ENCODE data around the gene HOOK1.
"Not testable (repeated sequence)": the region's sequence is repeated elsewhere in the genome, so short reads cannot be mapped to it uniquely, and the experiment has no call there.

Gene HOOK1

GRCh38 chr1:59880735-59881134 lies 66.0 kb downstream of the HOOK1 start:
- peak in 1 of 10 donors; percentile 13 for DNase-seq
- intact Hi-C loops (cut with DNase I), result loop anchor here (1.0 kb wide), 1 partner anchor 67 kb away; no protein-coding TSS in a partner anchor

GRCh38 chr1:59885160-59885832 lies 70.5 kb downstream of the HOOK1 start:
- DNase-seq, result no peak
- intact Hi-C loops (cut with DNase I), result no loop called here

GRCh38 chr1:59892841-59893811 lies 78.4 kb downstream of the HOOK1 start:
- no peak for DNase-seq
- intact Hi-C loops (cut with DNase I), result no loop called here

GRCh38 chr1:59897165-59897564 lies 82.4 kb downstream of the HOOK1 start:
- intact Hi-C loops (cut with DNase I), result no loop called here
- DNase-seq, result no peak

- DNase-seq, result no peak
- intact Hi-C loops (cut with DNase I), result no loop called here
Observed at GRCh38 chr1:59898927-59899326, 84.2 kb downstream of the HOOK1 start.

GRCh38 chr1:59900640-59901039 lies 85.9 kb downstream of the HOOK1 start:
- DNase-seq, result no peak
- intact Hi-C loops (cut with DNase I), result no loop called here

GRCh38 chr1:59901770-59902388 lies 87.1 kb downstream of the HOOK1 start:
- DNase-seq, result no peak
- intact Hi-C loops (cut with DNase I), result no loop called here

GRCh38 chr1:59903141-59903754 lies 88.5 kb downstream of the HOOK1 start:
- intact Hi-C loops (cut with DNase I), result loop anchor here (1.0 kb wide), 1 partner anchor 44 kb away; no protein-coding TSS in a partner anchor
- peak in 4 of 10 donors; percentile 24 to 64 (median 44) for DNase-seq

- DNase-seq, result no peak
- intact Hi-C loops (cut with DNase I), result no loop called here
Observed at GRCh38 chr1:59906931-59907330, 92.2 kb downstream of the HOOK1 start.

- intact Hi-C loops (cut with DNase I), result no loop called here
- DNase-seq, result no peak
Observed at GRCh38 chr1:59908084-59908483, 93.3 kb downstream of the HOOK1 start.

- DNase-seq, result no peak
- intact Hi-C loops (cut with DNase I), result no loop called here
Observed at GRCh38 chr1:59908682-59909081, 93.9 kb downstream of the HOOK1 start.

GRCh38 chr1:59914791-59915286 lies 100.1 kb downstream of the HOOK1 start:
- intact Hi-C loops (cut with DNase I); DNase-seq: not testable (repeated sequence)

- DNase-seq, result no peak
- intact Hi-C loops (cut with DNase I), result no loop called here
Observed at GRCh38 chr1:59915516-59915915, 100.8 kb downstream of the HOOK1 start.

- intact Hi-C loops (cut with DNase I), result no loop called here
- DNase-seq, result peak; percentile 47 to 95 (median 72)
Observed at GRCh38 chr1:59917026-59917784, 102.5 kb downstream of the HOOK1 start.

- intact Hi-C loops (cut with DNase I), result no loop called here
- no peak for DNase-seq
Observed at GRCh38 chr1:59917785-59918180, 103.0 kb downstream of the HOOK1 start.

- no peak for DNase-seq
- intact Hi-C loops (cut with DNase I), result no loop called here
Observed at GRCh38 chr1:59919746-59920145, 105.0 kb downstream of the HOOK1 start.

GRCh38 chr1:59921258-59921899 lies 106.6 kb downstream of the HOOK1 start:
- DNase-seq; intact Hi-C loops (cut with DNase I): not testable (repeated sequence)

GRCh38 chr1:59924653-59925052 lies 109.9 kb downstream of the HOOK1 start:
- DNase-seq, result no peak
- intact Hi-C loops (cut with DNase I), result no loop called here

All from posterior cingulate gyrus (tissue), 11 donors.